Effector memory CD8-positive, alpha-beta T cell (primary cell): ENCODE data around the gene MAP3K9.
A peak's percentile ranks its signal among the peaks of the same experiment; 100 is the strongest.

Experiments used
- ATAC-seq: fragments of 150-1000 bp; cut with Tn5 transposase; replicated peaks from 2 replicates; pipeline ENCODE4 v1.10.0; 2021; ENCODE audit warnings: mild to moderate bottlenecking, moderate library complexity
- DNase-seq, 3 experiments: peaks; one replicate each; pipeline ENCODE4 v3.0.0; 2021
- H3K27ac Mint-ChIP-seq, 2 donors: one replicate each; pipeline ENCODE4 v1.8.0; 2022; ENCODE audit warnings: mild to moderate bottlenecking in 2 of 2, mixed read lengths in 2 of 2, moderate library complexity in 2 of 2
- H3K27me3 Mint-ChIP-seq, 2 donors: one replicate each; pipeline ENCODE4 v1.8.0; 2022; ENCODE audit warnings: mixed read lengths in 2 of 2
- H3K36me3 Mint-ChIP-seq: one replicate; pipeline ENCODE4 v1.8.0; 2022; ENCODE audit warnings: mild to moderate bottlenecking, moderate library complexity, mixed read lengths; ENCODE audit not compliant: insufficient read depth
- H3K4me1 Mint-ChIP-seq, 2 donors: one replicate each; pipeline ENCODE4 v1.8.0; 2022; ENCODE audit warnings: low read depth in 2 of 2, mixed read lengths in 2 of 2
- H3K4me3 Mint-ChIP-seq, 2 donors: one replicate each; pipeline ENCODE4 v1.8.0; 2022; ENCODE audit warnings: mild to moderate bottlenecking in 2 of 2, mixed read lengths in 2 of 2, moderate library complexity in 2 of 2
- H3K9me3 Mint-ChIP-seq, 2 donors: one replicate each; pipeline ENCODE4 v1.8.0; 2022; ENCODE audit warnings: mixed read lengths in 2 of 2

The MAP3K9 gene

DNA sequence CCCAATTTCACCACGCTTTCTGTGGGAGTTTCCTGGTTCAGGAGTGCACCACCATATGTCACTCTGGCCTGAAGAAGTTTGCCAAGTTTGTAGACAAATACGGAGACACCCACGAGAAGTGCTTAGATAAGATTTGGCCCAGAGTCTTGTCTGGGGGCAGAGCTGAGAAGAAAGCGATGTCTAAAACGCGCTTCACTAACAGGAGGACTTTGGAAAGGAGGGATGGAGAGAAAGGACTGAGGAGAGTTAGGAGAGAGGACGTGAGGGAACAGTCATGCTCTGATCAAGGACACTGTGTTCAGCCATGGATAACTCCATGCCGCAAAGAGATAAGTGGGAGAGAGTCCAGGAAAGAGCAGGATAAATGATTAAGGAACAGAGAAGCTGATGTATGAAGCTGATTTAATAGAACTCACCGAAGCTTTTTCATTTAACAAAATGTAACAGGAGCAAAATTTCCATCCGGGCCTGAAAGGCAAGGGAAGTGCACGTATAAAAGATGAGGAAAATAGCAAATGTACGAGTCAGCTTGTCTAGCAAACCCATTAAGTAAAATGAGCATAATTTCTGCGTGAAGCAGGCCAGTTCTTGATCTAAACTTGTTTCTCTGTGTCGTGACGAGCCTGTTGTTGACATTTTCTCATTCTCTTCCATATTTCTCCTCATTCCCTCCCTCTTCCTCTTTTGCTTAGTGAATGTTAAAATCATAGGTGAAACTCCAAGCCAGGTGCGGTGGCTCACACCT is 23.4 kb upstream of the MAP3K9 start:
- Mint-ChIP-seq H3K36me3 (no peaks in the 10 kb centered on the region), H3K4me3 (no peak overlapping the region), H3K9me3 (peaks cover 0 to 2% of the 10 kb centered on the region in 2 donors), H3K27me3 (no peaks in the 10 kb centered on the region), H3K4me1 (no peaks in the 10 kb centered on the region), H3K27ac (no peak overlapping the region)
- DNase-seq (no peak), ATAC-seq (no peak)

DNA sequence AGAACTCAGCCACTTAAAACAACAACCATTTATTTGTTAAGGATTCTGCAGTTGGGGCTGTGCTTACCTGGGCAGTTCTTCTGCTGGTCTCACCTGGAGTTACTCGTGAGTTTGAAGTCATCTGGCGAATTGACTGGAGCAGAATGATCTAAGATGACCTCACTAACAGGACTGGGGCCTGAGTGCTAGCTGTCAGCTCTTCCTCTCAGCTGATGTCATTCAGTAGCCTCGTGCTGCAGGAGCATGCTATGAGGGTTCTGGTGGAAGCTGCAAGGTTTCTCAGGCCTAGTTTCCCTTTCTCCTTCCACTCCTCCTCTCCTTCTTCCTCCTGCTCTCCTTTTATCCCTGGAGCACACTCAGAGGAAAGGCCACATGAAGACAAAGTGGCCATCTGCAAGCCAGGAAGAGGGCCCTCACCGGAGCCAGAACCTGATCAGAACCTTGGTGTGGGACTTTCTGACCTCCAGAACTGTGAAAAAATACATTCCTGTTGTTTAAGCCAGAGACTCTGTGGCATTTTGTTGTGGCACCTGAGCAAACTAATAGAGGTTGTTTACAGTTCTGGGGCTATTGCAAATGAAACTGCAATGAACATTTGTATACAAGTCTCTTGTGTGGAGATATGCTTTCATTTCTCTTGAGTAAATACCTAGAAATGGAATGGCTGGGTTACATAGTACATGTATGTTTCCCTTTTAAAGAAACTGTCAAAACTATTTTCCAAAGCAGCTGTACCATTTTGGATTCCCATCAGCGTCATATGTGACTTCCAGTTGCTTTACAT is 21.9 kb upstream of the MAP3K9 start:
- H3K27me3 Mint-ChIP-seq = no peaks in the 10 kb centered on the region

DNA sequence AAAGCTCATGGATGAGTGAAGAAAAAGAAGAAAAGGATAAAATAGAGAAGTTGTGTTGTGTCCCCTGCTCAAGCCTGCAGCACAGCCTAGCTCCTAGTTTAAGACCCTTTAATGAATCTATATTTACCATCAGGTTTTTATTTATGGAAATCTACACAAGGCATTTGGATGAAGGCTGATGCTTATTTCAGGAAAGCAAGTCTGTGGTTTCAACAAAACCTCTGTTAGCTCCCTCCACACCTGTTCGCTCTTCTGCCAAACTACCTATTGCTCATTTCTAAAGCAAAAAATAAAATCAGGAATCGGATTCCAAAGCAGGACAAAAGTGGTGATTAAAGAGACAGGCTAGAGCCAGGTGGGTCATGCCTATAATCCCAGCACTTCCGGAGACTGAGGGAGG is 18.9 kb upstream of the MAP3K9 start:
- Mint-ChIP-seq H3K4me1 (peaks cover 0 to 2% of the 10 kb centered on the region in 2 donors), H3K9me3 (no peaks in the 10 kb centered on the region), H3K36me3 (no peaks in the 10 kb centered on the region), H3K27ac (no peak overlapping the region), H3K4me3 (no peak overlapping the region), H3K27me3 (peaks cover 0 to under 1% of the 10 kb centered on the region in 2 donors)
- ATAC-seq (no peak), DNase-seq (no peak)

More for the DNA sequence above, 21.9 kb upstream of the MAP3K9 start:
- no peak for DNase-seq
- H3K4me1 Mint-ChIP-seq = no peaks in the 10 kb centered on the region
- ATAC-seq = no peak
- no peaks in the 10 kb centered on the region for H3K36me3 Mint-ChIP-seq
- no peak overlapping the region for H3K4me3 Mint-ChIP-seq
- peaks cover 0 to 2% of the 10 kb centered on the region in 2 donors for H3K9me3 Mint-ChIP-seq
- H3K27ac Mint-ChIP-seq = peak overlapping the region in 1 of 2 donors; percentile 57

DNA sequence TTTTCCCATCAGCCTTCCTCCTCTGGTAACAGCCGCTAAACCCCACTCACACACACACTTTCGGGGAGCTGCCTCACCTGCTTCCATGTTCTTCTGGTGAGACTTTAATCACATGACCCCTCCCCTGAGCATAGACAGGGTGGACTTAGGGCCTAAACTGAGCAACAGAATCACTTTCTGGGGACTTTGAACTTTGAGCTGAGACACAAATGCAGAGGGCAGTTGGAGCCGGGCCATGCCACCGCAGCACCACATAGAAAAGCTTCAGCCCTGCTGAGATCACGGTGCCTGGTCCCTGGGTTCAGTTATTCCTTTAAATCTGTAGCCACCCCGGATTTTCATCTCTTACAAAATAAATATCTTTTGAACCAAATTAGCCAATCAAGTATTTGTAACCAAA is 18.4 kb upstream of the MAP3K9 start:
- Mint-ChIP-seq H3K4me1 (peaks cover 4 to 6% of the 10 kb centered on the region in 2 donors), H3K36me3 (no peaks in the 10 kb centered on the region), H3K4me3 (no peak overlapping the region), H3K27me3 (peaks cover 0 to 4% of the 10 kb centered on the region in 2 donors), H3K27ac (no peak overlapping the region), H3K9me3 (no peaks in the 10 kb centered on the region)
- DNase-seq = no peak
- ATAC-seq = no peak

DNA sequence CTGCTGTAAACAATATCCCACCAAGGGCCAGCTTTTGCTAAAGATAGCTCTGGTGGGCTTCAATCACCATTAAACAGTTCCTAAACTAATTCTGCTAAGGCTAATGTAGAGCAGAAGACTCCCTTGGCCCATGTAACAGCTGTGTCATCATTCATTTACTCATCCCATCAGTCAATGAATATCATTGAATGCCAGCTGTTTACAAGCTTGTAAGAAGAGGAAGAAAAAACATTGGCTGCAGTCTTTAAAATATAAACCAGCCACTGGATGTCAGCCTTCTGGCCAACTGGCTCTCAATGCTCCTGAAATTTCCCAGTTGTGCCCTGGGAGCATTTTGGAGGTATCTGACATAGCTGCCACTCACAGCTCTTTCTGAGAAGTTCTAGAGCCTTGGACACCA is 18.0 kb upstream of the MAP3K9 start:
- Mint-ChIP-seq H3K4me1 (peaks cover 6 to 8% of the 10 kb centered on the region in 2 donors), H3K9me3 (no peaks in the 10 kb centered on the region), H3K27ac (no peak overlapping the region), H3K36me3 (peaks cover under 1% of the 10 kb centered on the region), H3K4me3 (no peak overlapping the region), H3K27me3 (peaks cover 0 to 4% of the 10 kb centered on the region in 2 donors)
- DNase-seq = no peak
- no peak for ATAC-seq

DNA sequence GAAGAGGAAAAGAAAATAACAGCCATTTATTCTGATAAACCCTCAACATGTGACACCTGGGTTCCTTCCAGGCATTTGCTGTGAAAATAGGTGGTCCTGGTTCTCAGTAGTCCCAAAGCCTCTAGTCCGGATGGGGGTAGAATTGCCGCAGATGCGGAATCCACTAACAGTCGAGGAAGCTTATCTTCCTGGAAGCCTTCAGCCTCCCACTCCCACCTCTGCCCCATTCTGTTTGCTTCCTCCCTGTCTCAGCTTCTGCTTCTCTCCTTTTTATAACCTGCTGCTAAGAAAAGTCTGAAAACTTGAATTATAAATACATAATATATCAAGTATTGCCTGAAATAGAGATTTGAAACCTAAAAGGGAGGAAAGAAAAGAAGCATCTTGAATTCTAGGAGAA is 14.0 kb upstream of the MAP3K9 start:
- DNase-seq (no peak), ATAC-seq (no peak)
- peaks cover 0 to 4% of the 10 kb centered on the region in 2 donors for H3K27me3 Mint-ChIP-seq
- peak overlapping the region; percentile 92 for H3K4me3 Mint-ChIP-seq
- H3K4me1 Mint-ChIP-seq = peaks cover 8 to 11% of the 10 kb centered on the region in 2 donors
- H3K9me3 Mint-ChIP-seq = no peaks in the 10 kb centered on the region
- peak overlapping the region; percentile 90 to 91 for H3K27ac Mint-ChIP-seq
- peaks cover 4% of the 10 kb centered on the region for H3K36me3 Mint-ChIP-seq

DNA sequence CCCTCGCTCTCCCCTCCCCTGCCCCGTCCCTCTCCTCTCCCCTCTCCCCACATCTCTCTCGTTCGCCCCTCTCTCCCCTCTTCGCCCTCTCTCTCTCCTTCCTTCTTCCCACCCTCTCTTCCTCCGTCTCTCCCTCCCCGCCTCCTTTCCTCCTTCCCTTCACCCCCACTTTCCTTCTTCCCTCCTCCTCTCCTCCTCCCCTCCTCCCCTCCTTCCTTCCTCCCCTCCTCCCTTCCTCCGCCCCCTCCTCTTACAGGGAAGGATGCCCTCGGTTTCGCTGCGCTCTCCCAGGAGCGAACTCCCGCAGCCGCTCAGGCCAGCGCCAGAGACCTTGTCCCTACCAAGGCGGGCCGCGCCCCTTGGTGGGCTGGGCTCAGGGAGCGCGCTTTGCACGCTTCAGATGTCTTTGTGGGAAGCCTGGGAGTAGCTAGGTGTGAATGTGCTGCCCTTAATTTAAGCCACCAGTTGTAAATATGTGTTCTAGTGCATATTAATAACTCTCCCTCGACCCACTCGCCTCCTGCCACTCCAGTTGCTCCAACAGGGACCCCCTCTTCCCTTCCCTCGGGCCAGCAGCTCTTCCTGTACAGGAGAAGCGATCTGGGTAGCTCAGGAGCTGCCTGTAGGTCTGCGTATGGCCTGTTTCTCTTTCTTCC is 13.3 kb upstream of the MAP3K9 start:
- DNase-seq (no peak), ATAC-seq (no peak)
- Mint-ChIP-seq H3K4me3 (peak overlapping the region; percentile 92), H3K27me3 (peaks cover 0 to 4% of the 10 kb centered on the region in 2 donors), H3K36me3 (peaks cover 4% of the 10 kb centered on the region), H3K4me1 (peaks cover 13 to 14% of the 10 kb centered on the region in 2 donors), H3K27ac (peak overlapping the region; percentile 90 to 91), H3K9me3 (no peaks in the 10 kb centered on the region)

DNA sequence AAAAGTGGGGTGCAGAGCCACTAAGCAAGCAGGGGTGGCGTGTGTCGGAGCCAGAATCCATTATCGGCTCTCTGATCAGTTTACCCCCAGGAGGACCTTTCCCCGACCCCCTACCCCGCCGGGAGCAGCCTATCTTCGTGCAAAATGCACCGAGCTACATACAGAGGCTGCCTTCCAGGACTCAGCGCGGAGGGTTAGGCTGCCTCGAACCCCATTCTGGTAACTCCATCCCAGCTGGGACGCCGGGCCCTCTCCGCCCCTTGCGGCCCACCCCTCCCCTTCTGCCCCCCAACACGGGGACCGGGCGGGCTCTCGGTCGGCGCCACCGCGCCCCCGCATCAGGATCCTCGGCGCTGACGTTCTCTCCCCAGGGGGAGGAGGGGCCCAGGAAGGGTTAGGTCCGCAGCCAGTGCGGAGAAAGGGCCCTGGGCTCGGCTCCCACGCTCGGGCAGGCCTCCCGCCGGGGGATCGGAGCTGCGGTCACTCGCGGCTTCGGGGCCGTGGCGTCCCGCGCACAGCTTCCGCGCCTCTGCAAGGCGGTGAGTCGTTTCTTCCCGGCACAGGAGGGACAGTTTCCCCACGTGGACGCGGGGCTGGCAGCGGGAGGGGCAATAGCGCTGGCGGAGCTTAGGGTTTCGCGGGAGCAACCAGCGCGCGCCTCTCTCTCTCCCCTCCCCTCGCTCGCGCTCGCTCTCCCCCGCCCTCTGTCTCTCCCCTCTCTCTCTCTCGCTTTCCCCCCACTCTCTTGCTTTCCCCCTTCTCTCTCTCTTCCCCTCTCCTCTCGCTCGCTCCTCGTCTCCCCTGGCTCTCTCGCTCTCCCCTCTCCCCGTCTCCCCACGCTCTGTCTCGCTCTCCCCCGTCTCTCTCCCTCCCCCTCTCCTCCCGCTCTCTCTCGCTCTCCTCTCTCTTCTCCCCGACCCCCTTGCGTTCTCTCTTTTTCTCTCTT is 12.5 kb upstream of the MAP3K9 start:
- ATAC-seq (peak; percentile 58), DNase-seq (peak; percentile 23 to 37 (median 33))
- Mint-ChIP-seq H3K4me1 (peaks cover 13 to 14% of the 10 kb centered on the region in 2 donors), H3K9me3 (no peaks in the 10 kb centered on the region), H3K4me3 (peak overlapping the region; percentile 92), H3K27ac (peak overlapping the region; percentile 90 to 91), H3K36me3 (peaks cover 4% of the 10 kb centered on the region), H3K27me3 (peaks cover 0 to 4% of the 10 kb centered on the region in 2 donors)

DNA sequence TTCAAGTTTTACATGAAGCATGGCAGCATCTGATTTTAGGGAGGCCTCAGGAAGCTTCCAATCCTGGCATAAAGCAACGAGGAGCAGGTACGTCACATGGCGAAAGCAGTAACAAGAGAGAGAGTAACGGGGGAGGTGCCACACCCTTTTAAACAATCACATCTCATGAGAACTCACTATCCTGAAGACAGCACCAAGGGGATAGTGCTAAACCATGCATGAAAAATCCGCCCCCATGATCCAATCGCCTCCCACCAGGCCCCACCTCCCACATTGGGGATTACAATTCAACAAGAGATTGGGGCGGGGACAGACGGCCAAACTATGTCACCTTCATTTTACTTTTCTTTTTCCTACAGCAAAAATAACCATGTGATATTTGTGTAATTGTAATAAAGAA is 7.2 kb upstream of the MAP3K9 start:
- Mint-ChIP-seq H3K9me3 (no peaks in the 10 kb centered on the region), H3K4me3 (no peak overlapping the region), H3K4me1 (peaks cover 5 to 6% of the 10 kb centered on the region in 2 donors), H3K36me3 (peaks cover 6% of the 10 kb centered on the region), H3K27me3 (no peaks in the 10 kb centered on the region), H3K27ac (peak overlapping the region in 1 of 2 donors; percentile 42)
- DNase-seq = no peak
- ATAC-seq = no peak

DNA sequence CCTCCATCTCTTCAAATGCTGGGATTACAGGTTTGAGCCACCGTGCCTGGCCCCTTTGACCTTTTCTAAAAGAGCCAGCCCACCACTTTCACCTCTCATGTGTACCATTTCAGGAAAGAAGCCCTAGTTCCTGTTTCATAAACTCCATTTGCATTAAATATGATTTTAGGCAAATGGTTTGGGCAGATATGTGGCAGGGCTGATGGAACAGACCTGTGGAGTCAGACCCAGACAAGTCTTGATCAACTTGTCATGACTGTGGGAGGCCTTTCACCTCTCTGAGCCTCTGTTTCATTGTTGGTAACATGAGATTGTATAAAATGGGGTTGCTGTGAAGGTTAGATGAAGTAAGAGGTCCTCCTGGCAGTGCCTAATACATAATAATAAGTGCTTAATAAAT is 5.2 kb upstream of the MAP3K9 start:
- ATAC-seq = no peak

DNA sequence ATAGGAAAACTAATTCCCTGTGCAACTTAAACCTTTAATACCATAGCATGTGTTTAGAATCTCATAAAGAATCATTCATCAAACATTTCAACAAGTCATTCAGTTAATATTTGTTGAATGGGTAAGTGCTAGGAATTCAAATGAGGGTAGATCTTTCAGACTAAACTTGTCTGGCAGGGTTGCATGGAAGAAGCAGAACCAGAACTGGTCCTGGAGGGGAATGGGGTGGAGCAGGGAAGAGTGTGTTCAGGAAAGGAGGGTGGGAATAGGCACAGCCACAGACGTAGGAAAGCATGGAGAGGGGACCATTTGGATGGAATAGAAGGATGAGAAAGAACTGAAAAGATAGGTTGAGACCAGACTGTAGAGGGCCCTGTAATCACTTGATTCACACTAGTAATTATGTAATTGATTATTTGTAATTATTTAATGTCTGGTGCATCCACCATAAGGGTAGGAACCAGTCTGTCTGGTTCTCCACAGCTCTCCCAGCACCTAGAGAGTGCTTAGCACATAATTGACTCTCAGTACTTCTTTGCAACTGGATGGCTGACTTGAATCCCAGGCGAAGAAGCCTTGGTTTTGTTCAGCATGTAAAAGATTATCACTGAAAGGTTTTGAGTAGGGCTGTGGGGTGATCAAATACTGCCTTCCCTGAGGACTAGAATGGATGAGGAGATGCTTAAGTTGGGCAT is 3.0 kb upstream of the MAP3K9 start:
- no peak overlapping the region for H3K4me3 Mint-ChIP-seq
- H3K27ac Mint-ChIP-seq = no peak overlapping the region
- ATAC-seq = no peak
- no peaks in the 10 kb centered on the region for H3K27me3 Mint-ChIP-seq
- no peaks in the 10 kb centered on the region for H3K9me3 Mint-ChIP-seq
- peaks cover 14% of the 10 kb centered on the region for H3K36me3 Mint-ChIP-seq
- H3K4me1 Mint-ChIP-seq = peaks cover 6 to 13% of the 10 kb centered on the region in 2 donors
- no peak for DNase-seq

More for the DNA sequence above, 5.2 kb upstream of the MAP3K9 start:
- peaks cover 13% of the 10 kb centered on the region for H3K36me3 Mint-ChIP-seq
- no peak overlapping the region for H3K27ac Mint-ChIP-seq
- no peak for DNase-seq
- peaks cover 5 to 14% of the 10 kb centered on the region in 2 donors for H3K4me1 Mint-ChIP-seq
- no peaks in the 10 kb centered on the region for H3K27me3 Mint-ChIP-seq
- no peaks in the 10 kb centered on the region for H3K9me3 Mint-ChIP-seq
- H3K4me3 Mint-ChIP-seq = no peak overlapping the region

DNA sequence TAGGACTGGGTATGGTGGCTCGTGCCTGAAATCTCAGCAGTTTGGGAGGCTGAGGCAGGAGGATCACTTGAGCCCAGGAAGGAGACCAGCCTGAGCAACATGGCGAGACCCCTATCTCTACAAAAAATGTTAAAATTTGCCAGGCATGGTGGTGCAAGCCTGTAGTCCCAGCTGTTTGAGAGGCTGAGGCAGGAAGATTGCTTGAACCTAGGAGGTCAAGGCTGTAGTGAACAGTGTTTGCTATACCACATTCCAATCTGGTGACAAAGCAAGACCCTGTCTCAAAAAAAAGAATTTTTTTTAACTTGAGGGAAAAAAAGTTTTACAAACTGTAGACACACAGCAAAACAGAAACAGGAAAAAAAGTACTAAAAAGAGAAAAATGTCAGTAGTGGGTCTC is 2.3 kb upstream of the MAP3K9 start:
- Mint-ChIP-seq H3K4me1 (peaks cover 6 to 13% of the 10 kb centered on the region in 2 donors), H3K27ac (no peak overlapping the region), H3K9me3 (no peaks in the 10 kb centered on the region), H3K27me3 (no peaks in the 10 kb centered on the region), H3K36me3 (peaks cover 16% of the 10 kb centered on the region), H3K4me3 (no peak overlapping the region)
- no peak for DNase-seq
- ATAC-seq = no peak
